Psoas muscle (tissue), 8 donors: ENCODE results near the gene PCDHA3. TPM values are rescaled to one million over a fixed set of nuclear protein-coding genes. Genes with fewer than 3 reads are reported as not detected.
"Not testable (repeated sequence)": the region's sequence is repeated elsewhere in the genome, so short reads cannot be mapped to it uniquely, and the experiment has no call there.

ENCODE experiments used
- ATAC-seq, 4 donors: fragments of 200-7000 bp; cut with Tn5 transposase; one replicate each; pipeline ENCODE4 v1.9.1; 2020; ENCODE audit warnings: moderate library complexity in 3 of 4, mild to moderate bottlenecking in 2 of 4
- DNase-seq, 2 donors: peaks; one replicate each; pipeline ENCODE4 v3.0.0-alpha.2; 2020
- H3K27ac ChIP-seq: fragments of 200-600 bp; one replicate; pipeline ENCODE4 v1.8.0; 2022
- H3K27me3 ChIP-seq, 3 donors: fragments of 200-600 bp in 1 of 3; one replicate each; pipeline versions ENCODE4 v1.6.1 to v1.8.0; 2013 to 2022; ENCODE audit warnings: low read length in 2 of 3, mild to moderate bottlenecking in 2 of 3, moderate library complexity in 1 of 3; ENCODE audit not compliant: insufficient read depth in 3 of 3
- H3K36me3 ChIP-seq, 2 donors: fragments of 200-600 bp in 1 of 2; one replicate each; pipeline versions ENCODE4 v1.6.1 to v1.8.0; 2013 to 2022; ENCODE audit warnings: low read depth in 1 of 2, mild to moderate bottlenecking in 1 of 2, moderate library complexity in 1 of 2; ENCODE audit not compliant: insufficient read depth in 1 of 2
- H3K4me1 ChIP-seq: fragments of 200-600 bp; one replicate; pipeline ENCODE4 v1.8.0; 2022
- H3K4me3 ChIP-seq: fragments of 200-600 bp; one replicate; pipeline ENCODE4 v1.8.0; 2022; ENCODE audit warnings: mild to moderate bottlenecking
- H3K9me3 ChIP-seq: fragments of 200-600 bp; one replicate; pipeline ENCODE4 v1.8.0; 2022
- CTCF ChIP-seq: fragments of 200-600 bp; IDR thresholded peaks from one replicate; pipeline ENCODE4 v1.8.0; 2022; ENCODE audit warnings: antibody characterized with exemption
- WGBS, 3 donors: extraction: QIAGEN DNeasy Blood & Tissue Kit; methylation state at CpG; one replicate each; pipeline versions ENCODE4 v1.1.6 to v1.1.7; 2013; 5-methylcytosine and 5-hydroxymethylcytosine counted together
- intact Hi-C, 2 donors: fragments of 100-400 bp; cut with DNase I; formaldehyde crosslinking; loops; one replicate each; pipeline versions ENCODE4 v1.11.0 to v1.14.2; 2022
- polyA plus RNA-seq, 3 donors: library from polyadenylated mRNA; stranded (reverse); fragments of 200-250 nt; gene quantifications; one replicate each; pipeline ENCODE4 v1.2.3, GENCODE V29; 2013
- total RNA-seq, 4 donors: library from RNA; stranded (reverse); fragmentation: NEBNext Ultra II Directional in 2 of 4; extraction: Animal tissue kit (Norgen Biotek cat#: 25700) in 2 of 4; gene quantifications; one replicate each; pipeline versions ENCODE4 v1.2.1 to v1.2.4, GENCODE V29; 2021 to 2023
- donor health status: healthy with polysubstance abuse.
- donor health status: DM: no; HTN: no; CAD: no; lungs with moderate emphysema.
- donor health status: Bipolar disorder and iron deficiency.
- donor health status: healthy.
- donor health status: DM: yes; HTN: yes; CAD: no.
- donor health status: DM: no; HTN: no; CAD: no.
- donor health status: DM: no; HTN: no; CAD: no.
- donor health status: DM: yes; HTN: yes; CAD: no.

PCDHA3 gene
- total and polyA plus RNA-seq, 7 donors, result 0.03 to 0.12 TPM; not detected in 5

- H3K27me3 ChIP-seq, result peaks cover 0 to 34% (median 8%) of the 10 kb centered on the region in 3 donors
- 9 to 20% (median 20%) methylated on average over 16 to 18 of the region's 18 CpGs for WGBS, 3 donors
- H3K4me1 ChIP-seq, result no peaks in the 10 kb centered on the region
- intact Hi-C loops, result no loop called here
- H3K4me3 ChIP-seq, result no peak overlapping the region
- H3K36me3 ChIP-seq, result no peaks in the 10 kb centered on the region
- ATAC-seq, result no peak
- peaks cover 5% of the 10 kb centered on the region for H3K9me3 ChIP-seq
- TF ChIP-seq CTCF, result no peak
- DNase-seq, result no peak
- no peak overlapping the region for H3K27ac ChIP-seq
Observed at GRCh38 chr5:140828362-140828737, 27.5 kb downstream of the PCDHA3 start.

GRCh38 chr5:140829511-140830501 lies 28.9 kb downstream of the PCDHA3 start:
- H3K27ac ChIP-seq, H3K4me1 ChIP-seq, ATAC-seq, DNase-seq, intact Hi-C loops, H3K36me3 ChIP-seq, H3K4me3 ChIP-seq, H3K9me3 ChIP-seq: not testable (repeated sequence)
- H3K27me3 ChIP-seq, result peaks cover 0 to 42% (median 8%) of the 10 kb centered on the region in 3 donors
- 36 to 48% (median 38%) methylated on average over 96 to 106 of the region's 106 CpGs for WGBS, 3 donors

- ATAC-seq (no peak), DNase-seq (no peak)
- WGBS, 3 donors, result 7 to 14% (median 8%) methylated on average over 8 of the region's 8 CpGs
- H3K36me3 ChIP-seq, result no peaks in the 10 kb centered on the region
- no peak within 1 kb of the TSS for H3K4me3 ChIP-seq
- H3K27ac ChIP-seq, result no peak within 1 kb of the TSS
- peaks cover 21% of the 10 kb centered on the region for H3K9me3 ChIP-seq
- H3K4me1 ChIP-seq, result no peaks in the 10 kb centered on the region
- intact Hi-C loops, result no loop called here
- TF ChIP-seq CTCF, result no peak
- peaks cover 0 to 31% (median 5%) of the 10 kb centered on the region in 3 donors for H3K27me3 ChIP-seq
Observed at GRCh38 chr5:140833993-140834392, 33.1 kb downstream of the PCDHA3 start, which contains the start of gene PCDHA7. TSS of gene PCDHA7 (plus strand) at chr5:140834269. CDS start at chr5:140834384, 115 bp downstream.

- H3K27ac ChIP-seq, DNase-seq, ATAC-seq, intact Hi-C loops, H3K4me3 ChIP-seq, H3K36me3 ChIP-seq, H3K4me1 ChIP-seq: not testable (repeated sequence)
- peaks cover 0 to 31% (median 5%) of the 10 kb centered on the region in 3 donors for H3K27me3 ChIP-seq
- 13 to 21% (median 16%) methylated on average over 23 to 26 of the region's 38 CpGs for WGBS, 3 donors
- H3K9me3 ChIP-seq, result peaks cover 16% of the 10 kb centered on the region
Observed at GRCh38 chr5:140834439-140835008, 33.7 kb downstream of the PCDHA3 start.

- H3K9me3 ChIP-seq, result peaks cover 16% of the 10 kb centered on the region
- DNase-seq (peak in 1 of 2 donors; percentile 31), ATAC-seq (no peak)
- intact Hi-C loops, result no loop called here
- no peak overlapping the region for H3K27ac ChIP-seq
- TF ChIP-seq CTCF, result no peak
- H3K4me1 ChIP-seq, result no peaks in the 10 kb centered on the region
- no peaks in the 10 kb centered on the region for H3K36me3 ChIP-seq
- WGBS, 3 donors, result 36 to 45% (median 37%) methylated on average over 90 to 103 of the region's 103 CpGs
- H3K4me3 ChIP-seq, result no peak overlapping the region
- H3K27me3 ChIP-seq, result peaks cover 0 to 31% (median 5%) of the 10 kb centered on the region in 3 donors
Observed at GRCh38 chr5:140835622-140836510, 35.0 kb downstream of the PCDHA3 start.
